A673 (cell line): ENCODE data around the gene THPO.

Experiments
- EZH2 ChIP-seq: fragments of 200-600 bp; sonication (generic); IDR thresholded peaks from 2 replicates; pipeline ENCODE4 v1.6.1; 2017; ENCODE audit warnings: borderline replicate concordance, low read depth, mild to moderate bottlenecking, mixed read lengths, antibody characterized with exemption, low read length; ENCODE audit not compliant: poor library complexity, severe bottlenecking
- TF ChIP-seq, protein P1 (sequence below): fragments of 300-800, 200-600 bp; sonication (generic); conservative IDR thresholded peaks from 2 replicates; pipeline ENCODE4 v1.5.1; 2017; ENCODE audit warnings: low read depth, mild to moderate bottlenecking, antibody characterized with exemption, low read length, moderate library complexity, mixed read lengths

DNA sequence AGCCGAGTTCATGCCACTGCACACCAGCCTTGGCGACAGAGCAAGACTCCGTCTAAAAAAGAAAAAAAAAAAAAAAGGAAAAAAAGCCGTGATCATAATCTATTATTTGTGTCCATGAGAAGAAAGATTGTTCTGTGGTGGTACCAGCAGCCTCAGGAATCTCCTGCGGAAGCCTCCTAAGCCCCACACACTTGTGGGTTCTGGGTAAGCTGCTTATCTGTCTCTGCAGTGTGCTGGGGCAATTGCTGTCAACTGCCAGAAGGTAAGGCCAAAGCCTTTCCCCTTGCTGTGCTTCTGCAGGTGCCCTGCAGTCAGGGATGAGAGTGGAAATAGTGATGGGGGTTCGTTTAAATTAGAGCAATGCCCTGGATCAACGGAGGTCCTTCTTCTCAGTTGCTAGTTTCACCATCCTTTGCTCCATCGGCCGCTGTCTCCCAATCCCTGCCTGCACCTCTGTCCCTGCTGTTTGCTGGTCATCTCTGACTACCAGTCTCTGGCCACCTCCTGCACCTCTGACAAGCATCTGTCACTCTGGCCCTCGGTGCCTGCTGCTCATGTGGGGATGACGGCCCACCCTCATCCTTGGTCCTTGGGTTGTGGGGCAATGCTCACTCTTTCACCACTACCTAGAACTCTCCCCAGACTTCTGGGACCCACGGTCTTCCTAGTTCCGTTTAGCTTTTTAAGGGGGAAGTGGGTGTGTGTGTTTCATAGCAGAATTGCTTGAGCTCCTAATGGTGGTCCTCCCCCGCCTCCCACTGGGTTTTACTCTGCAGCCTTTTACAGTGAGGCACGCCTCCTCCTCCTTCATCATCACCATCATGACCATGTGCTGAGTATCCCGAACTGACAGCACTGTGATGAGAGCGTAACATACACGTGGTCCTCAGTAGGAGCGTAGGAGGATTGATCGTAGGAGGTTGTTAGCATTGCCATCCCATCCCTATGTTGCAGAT lies 27.3 kb upstream of the THPO start:
- TF ChIP-seq, protein P1, sequence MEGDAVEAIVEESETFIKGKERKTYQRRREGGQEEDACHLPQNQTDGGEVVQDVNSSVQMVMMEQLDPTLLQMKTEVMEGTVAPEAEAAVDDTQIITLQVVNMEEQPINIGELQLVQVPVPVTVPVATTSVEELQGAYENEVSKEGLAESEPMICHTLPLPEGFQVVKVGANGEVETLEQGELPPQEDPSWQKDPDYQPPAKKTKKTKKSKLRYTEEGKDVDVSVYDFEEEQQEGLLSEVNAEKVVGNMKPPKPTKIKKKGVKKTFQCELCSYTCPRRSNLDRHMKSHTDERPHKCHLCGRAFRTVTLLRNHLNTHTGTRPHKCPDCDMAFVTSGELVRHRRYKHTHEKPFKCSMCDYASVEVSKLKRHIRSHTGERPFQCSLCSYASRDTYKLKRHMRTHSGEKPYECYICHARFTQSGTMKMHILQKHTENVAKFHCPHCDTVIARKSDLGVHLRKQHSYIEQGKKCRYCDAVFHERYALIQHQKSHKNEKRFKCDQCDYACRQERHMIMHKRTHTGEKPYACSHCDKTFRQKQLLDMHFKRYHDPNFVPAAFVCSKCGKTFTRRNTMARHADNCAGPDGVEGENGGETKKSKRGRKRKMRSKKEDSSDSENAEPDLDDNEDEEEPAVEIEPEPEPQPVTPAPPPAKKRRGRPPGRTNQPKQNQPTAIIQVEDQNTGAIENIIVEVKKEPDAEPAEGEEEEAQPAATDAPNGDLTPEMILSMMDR = no peak
- no peak for TF ChIP-seq EZH2
